Neutrophil (primary cell): ENCODE data around the gene DEAF1.

Experiments
- H3K27ac ChIP-seq: fragments of 200-600 bp; sonication (generic); 2 replicates; pipeline ENCODE4 v1.5.1; 2016; ENCODE audit warnings: mild to moderate bottlenecking, moderate library complexity
- H3K27me3 ChIP-seq: fragments of 200-600 bp; sonication (generic); 2 replicates; pipeline ENCODE4 v1.6.0; 2016; ENCODE audit warnings: mild to moderate bottlenecking
- H3K36me3 ChIP-seq: fragments of 200-600 bp; sonication (generic); 2 replicates; pipeline ENCODE4 v1.5.1; 2017
- H3K4me1 ChIP-seq, 2 experiments: fragments of 200-600 bp in 1 of 2; sonication (generic) in 1 of 2; 1 replicate in 1 of 2; 2 replicates in 1 of 2; pipeline versions ENCODE4 v1.5.1 to v1.6.1; 2013 to 2016; ENCODE audit warnings: low read depth in 1 of 2, low read length in 1 of 2, mild to moderate bottlenecking in 1 of 2, moderate library complexity in 1 of 2; ENCODE audit not compliant: control insufficient read depth in 1 of 2, insufficient read depth in 1 of 2
- H3K4me3 ChIP-seq, 2 experiments: fragments of 200-600 bp in 1 of 2; sonication (generic) in 1 of 2; 1 replicate in 1 of 2; 2 replicates in 1 of 2; pipeline ENCODE4 v1.5.1; 2013 to 2016; ENCODE audit warnings: low read depth in 1 of 2, low read length in 1 of 2, mild to moderate bottlenecking in 1 of 2, moderate library complexity in 1 of 2
- H3K9me3 ChIP-seq: fragments of 200-600 bp; sonication (generic); 2 replicates; pipeline ENCODE4 v1.5.1; 2016
- TF ChIP-seq, protein P1 (sequence below): fragments of 200-600 bp; sonication (generic); IDR thresholded peaks from 2 replicates; pipeline ENCODE4 v1.5.1; 2016; ENCODE audit warnings: antibody characterized with exemption

The DEAF1 gene

GRCh38 chr11:723120-723883 lies 28.3 kb upstream of the DEAF1 start:
- Histone ChIP-seq H3K27me3 (peaks cover 74% of the 10 kb centered on the region), H3K4me3 (peak overlapping the region in 1 of 2 experiments; percentile 28), H3K27ac (peak overlapping the region; percentile 10), H3K9me3 (no peaks in the 10 kb centered on the region), H3K36me3 (no peaks in the 10 kb centered on the region), H3K4me1 (peaks cover 50 to 61% of the 10 kb centered on the region in 2 experiments)
- TF ChIP-seq, protein P1, sequence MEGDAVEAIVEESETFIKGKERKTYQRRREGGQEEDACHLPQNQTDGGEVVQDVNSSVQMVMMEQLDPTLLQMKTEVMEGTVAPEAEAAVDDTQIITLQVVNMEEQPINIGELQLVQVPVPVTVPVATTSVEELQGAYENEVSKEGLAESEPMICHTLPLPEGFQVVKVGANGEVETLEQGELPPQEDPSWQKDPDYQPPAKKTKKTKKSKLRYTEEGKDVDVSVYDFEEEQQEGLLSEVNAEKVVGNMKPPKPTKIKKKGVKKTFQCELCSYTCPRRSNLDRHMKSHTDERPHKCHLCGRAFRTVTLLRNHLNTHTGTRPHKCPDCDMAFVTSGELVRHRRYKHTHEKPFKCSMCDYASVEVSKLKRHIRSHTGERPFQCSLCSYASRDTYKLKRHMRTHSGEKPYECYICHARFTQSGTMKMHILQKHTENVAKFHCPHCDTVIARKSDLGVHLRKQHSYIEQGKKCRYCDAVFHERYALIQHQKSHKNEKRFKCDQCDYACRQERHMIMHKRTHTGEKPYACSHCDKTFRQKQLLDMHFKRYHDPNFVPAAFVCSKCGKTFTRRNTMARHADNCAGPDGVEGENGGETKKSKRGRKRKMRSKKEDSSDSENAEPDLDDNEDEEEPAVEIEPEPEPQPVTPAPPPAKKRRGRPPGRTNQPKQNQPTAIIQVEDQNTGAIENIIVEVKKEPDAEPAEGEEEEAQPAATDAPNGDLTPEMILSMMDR, result peak; percentile 79

DNA sequence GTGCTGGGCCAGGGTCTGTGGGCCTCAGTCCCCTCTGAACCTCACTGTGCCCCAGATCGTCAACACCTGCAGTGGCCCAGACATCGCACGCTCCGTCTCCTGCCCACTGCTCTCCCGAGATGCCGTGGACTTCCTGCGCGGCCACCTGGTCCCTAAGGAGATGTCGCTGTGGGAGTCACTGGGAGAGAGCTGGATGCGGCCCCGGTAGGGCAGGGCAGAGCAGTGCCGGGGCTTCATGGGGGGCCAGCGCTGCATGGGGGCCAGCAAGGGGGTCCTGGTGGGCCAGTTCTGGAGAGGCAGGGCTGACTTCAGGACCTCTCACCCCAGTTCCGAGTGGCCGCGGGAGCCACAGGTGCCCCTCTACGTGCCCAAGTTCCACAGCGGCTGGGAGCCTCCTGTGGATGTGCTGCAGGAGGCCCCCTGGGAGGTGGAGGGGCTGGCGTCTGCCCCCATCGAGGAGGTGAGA lies 27.4 kb upstream of the DEAF1 start:
- H3K9me3 ChIP-seq, result no peaks in the 10 kb centered on the region
- TF ChIP-seq, protein P1, result no peak
- peaks cover 41 to 52% of the 10 kb centered on the region in 2 experiments for H3K4me1 ChIP-seq
- H3K27me3 ChIP-seq, result peaks cover 83% of the 10 kb centered on the region
- H3K36me3 ChIP-seq, result no peaks in the 10 kb centered on the region
- peak overlapping the region; percentile 48 for H3K27ac ChIP-seq
- H3K4me3 ChIP-seq, result peak overlapping the region in 1 of 2 experiments; percentile 49

DNA sequence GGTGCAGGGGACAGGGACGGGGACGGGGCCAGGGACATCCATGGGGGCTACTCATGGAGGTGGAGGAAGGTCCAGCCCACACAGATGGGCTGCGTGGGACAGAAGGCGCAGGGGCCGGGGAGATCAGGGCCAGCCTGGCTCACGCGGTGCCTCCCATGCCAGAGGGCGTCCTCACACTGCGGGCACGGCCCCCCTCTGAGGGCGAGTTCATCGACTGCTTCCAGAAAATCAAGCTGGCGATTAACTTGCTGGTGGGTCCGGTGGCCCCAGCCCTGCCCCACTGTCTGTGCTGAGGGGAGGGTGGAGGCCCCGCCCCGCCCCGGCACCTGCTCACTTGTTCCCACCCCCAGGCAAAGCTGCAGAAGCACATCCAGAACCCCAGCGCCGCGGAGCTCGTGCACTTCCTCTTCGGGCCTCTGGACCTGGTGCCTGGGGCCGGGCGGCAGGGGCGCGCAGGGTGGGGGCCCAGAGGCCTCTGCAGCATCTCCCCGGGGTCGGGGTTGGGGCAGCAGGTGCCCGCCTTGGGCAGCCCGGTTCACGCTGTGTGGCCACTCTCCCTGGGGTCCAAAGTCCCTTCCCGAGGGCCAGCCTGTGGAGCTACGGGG lies 26.8 kb upstream of the DEAF1 start:
- TF ChIP-seq, protein P1, result no peak
- Histone ChIP-seq H3K4me3 (peak overlapping the region; percentile 49 to 55), H3K27me3 (peaks cover 89% of the 10 kb centered on the region), H3K36me3 (no peaks in the 10 kb centered on the region), H3K9me3 (no peaks in the 10 kb centered on the region), H3K4me1 (peaks cover 35 to 46% of the 10 kb centered on the region in 2 experiments), H3K27ac (peak overlapping the region; percentile 48)

DNA sequence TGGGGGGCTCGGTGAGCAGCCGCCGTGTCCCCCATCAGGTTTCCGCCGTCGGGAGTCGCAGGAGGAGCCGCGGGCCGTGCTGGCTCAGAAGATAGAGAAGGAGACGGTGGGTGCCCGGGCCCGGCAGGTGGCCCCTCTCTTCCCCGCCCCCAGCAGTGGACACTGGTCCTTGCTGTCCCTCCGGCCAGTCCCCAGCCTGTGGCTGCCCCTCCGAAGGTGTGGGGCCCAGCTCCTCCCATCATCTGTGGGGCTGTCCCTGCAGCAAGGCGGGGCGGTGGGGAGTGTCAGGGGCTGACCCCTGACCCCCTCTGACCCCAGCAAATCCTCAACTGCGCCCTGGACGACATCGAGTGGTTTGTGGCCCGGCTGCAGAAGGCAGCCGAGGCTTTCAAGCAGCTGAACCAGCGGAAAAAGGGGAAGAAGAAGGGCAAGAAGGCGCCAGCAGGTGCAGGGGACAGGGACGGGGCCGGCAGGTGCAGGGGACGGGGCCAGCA lies 26.3 kb upstream of the DEAF1 start:
- peak overlapping the region; percentile 3 for H3K27ac ChIP-seq
- H3K9me3 ChIP-seq, result no peaks in the 10 kb centered on the region
- peaks cover 94% of the 10 kb centered on the region for H3K27me3 ChIP-seq
- TF ChIP-seq, protein P1, result no peak
- peaks cover 30 to 41% of the 10 kb centered on the region in 2 experiments for H3K4me1 ChIP-seq
- H3K36me3 ChIP-seq, result no peaks in the 10 kb centered on the region
- peak overlapping the region; percentile 49 to 55 for H3K4me3 ChIP-seq

- no peak overlapping the region for H3K27ac ChIP-seq
- H3K36me3 ChIP-seq, result no peaks in the 10 kb centered on the region
- TF ChIP-seq, protein P1, result no peak
- peaks cover 30 to 35% of the 10 kb centered on the region in 2 experiments for H3K4me1 ChIP-seq
- H3K9me3 ChIP-seq, result no peaks in the 10 kb centered on the region
- H3K27me3 ChIP-seq, result peaks cover 94% of the 10 kb centered on the region
- peak overlapping the region; percentile 49 to 55 for H3K4me3 ChIP-seq
Observed at GRCh38 chr11:720642-721246, 25.7 kb upstream of the DEAF1 start.
